HepG2 (cell line): Measurements from ENCODE around the gene BBC3. TPM values are rescaled to one million over a fixed set of nuclear protein-coding genes. Genes with fewer than 3 reads are reported as not detected.
A peak's percentile ranks its signal among the peaks of the same experiment; 100 is the strongest.

Experiments
- ARID4A ChIP-seq: sonication (generic); formaldehyde crosslinking; IDR thresholded peaks from 2 replicates; pipeline ENCODE4 v1.5.0; 2020; ENCODE audit warnings: mild to moderate bottlenecking, missing genetic modification reagents, borderline replicate concordance
- ATF4 ChIP-seq, 2 experiments: fragments of 450-650 bp in 1 of 2; sonication (generic) in 1 of 2; formaldehyde crosslinking; IDR thresholded peaks; 2 replicates each; pipeline versions ENCODE4 v1.5.0 to v1.8.0; 2020 to 2022; ENCODE audit warnings: mild to moderate bottlenecking in 1 of 2, missing genetic modification reagents in 1 of 2
- DRAP1 ChIP-seq: IDR thresholded peaks from 2 replicates; pipeline ENCODE4 v1.6.1; 2016; ENCODE audit warnings: missing genetic modification reagents, missing compliant biosample characterization
- FOSL2 ChIP-seq: sonication (generic); formaldehyde crosslinking; IDR thresholded peaks from 2 replicates; pipeline ENCODE4 v1.4.0; 2020; ENCODE audit warnings: missing genetic modification reagents
- FOXK1 ChIP-seq: sonication (generic); formaldehyde crosslinking; IDR thresholded peaks from 2 replicates; pipeline ENCODE4 v1.4.0; 2020; ENCODE audit warnings: low read depth, missing genetic modification reagents, borderline replicate concordance
- HMG20B ChIP-seq: conservative IDR thresholded peaks from 2 replicates; pipeline ENCODE4 v1.6.1; 2016; ENCODE audit warnings: missing genetic modification reagents, missing compliant biosample characterization
- KDM6A ChIP-seq: IDR thresholded peaks from 2 replicates; pipeline ENCODE4 v1.6.1; 2016; ENCODE audit warnings: low read depth
- MAX ChIP-seq: IDR thresholded peaks from 2 replicates; pipeline ENCODE4 v1.6.1; 2012; ENCODE audit warnings: inconsistent platforms
- SALL1 ChIP-seq: sonication (generic); formaldehyde crosslinking; IDR thresholded peaks from 2 replicates; pipeline ENCODE4 v1.8.0; 2022; ENCODE audit warnings: mild to moderate bottlenecking, missing genetic modification reagents
- SAP130 ChIP-seq: IDR thresholded peaks from 2 replicates; pipeline ENCODE4 v1.6.1; 2016; ENCODE audit warnings: low read depth
- SCMH1 ChIP-seq: sonication (generic); formaldehyde crosslinking; IDR thresholded peaks from 2 replicates; pipeline ENCODE4 v1.9.0; 2021; ENCODE audit warnings: missing genetic modification reagents, mild to moderate bottlenecking, borderline replicate concordance
- SOX5 ChIP-seq: IDR thresholded peaks from 2 replicates; pipeline ENCODE4 v1.6.1; 2016; ENCODE audit warnings: borderline replicate concordance
- SUZ12 ChIP-seq: fragments of 150-350 bp; IDR thresholded peaks from 2 replicates; pipeline ENCODE4 v1.6.1; 2014; ENCODE audit warnings: low read depth, low read length
- TBX2 ChIP-seq: sonication (generic); formaldehyde crosslinking; IDR thresholded peaks from 2 replicates; pipeline ENCODE4 v1.5.0; 2020; ENCODE audit warnings: missing genetic modification reagents, mild to moderate bottlenecking, borderline replicate concordance
- TFE3 ChIP-seq: IDR thresholded peaks from 2 replicates; pipeline ENCODE4 v1.6.1; 2016
- ZKSCAN8 ChIP-seq: IDR thresholded peaks from 2 replicates; pipeline ENCODE4 v1.6.1; 2016; ENCODE audit warnings: borderline replicate concordance, missing genetic modification reagents, missing compliant biosample characterization
- ZNF292 ChIP-seq: sonication (generic); formaldehyde crosslinking; IDR thresholded peaks from 2 replicates; pipeline ENCODE4 v1.8.1; 2022; ENCODE audit warnings: mild to moderate bottlenecking, low read depth, missing genetic modification reagents, borderline replicate concordance
- ZNF44 ChIP-seq: sonication (generic); formaldehyde crosslinking; IDR thresholded peaks from 2 replicates; pipeline ENCODE4 v1.5.1; 2020; ENCODE audit warnings: mild to moderate bottlenecking, missing genetic modification reagents
- ZSCAN22 ChIP-seq: sonication (generic); formaldehyde crosslinking; IDR thresholded peaks from 2 replicates; pipeline ENCODE4 v1.4.0; 2020; ENCODE audit warnings: mild to moderate bottlenecking, missing genetic modification reagents
- ZSCAN31 ChIP-seq: sonication (generic); formaldehyde crosslinking; IDR thresholded peaks from 2 replicates; pipeline ENCODE4 v1.5.0; 2020; ENCODE audit warnings: low read depth, mild to moderate bottlenecking, missing genetic modification reagents
- polyA plus RNA-seq, 8 experiments: library from polyadenylated mRNA; depleted of rRNA in 3 of 8; stranded (reverse) in 7 of 8; unstranded in 1 of 8; fragments of >200 nt; fragmentation: Illumina TruSeq in 4 of 8; extraction: Trizol in 4 of 8; gene quantifications; 2 replicates each; pipeline versions ENCODE4 v1.2.1 to v1.2.3, GENCODE V29; 2011 to 2016; ENCODE audit warnings: low read depth in 4 of 8, missing spikeins in 1 of 8, mixed read lengths in 1 of 8; ENCODE audit not compliant: insufficient read depth in 1 of 8
- total RNA-seq, 5 experiments: library from RNA; depleted of rRNA; stranded (reverse); fragments of >200 nt; fragmentation: Illumina TruSeq; extraction: Trizol; gene quantifications; 2 replicates each; pipeline ENCODE4 v1.2.3, GENCODE V29; 2016; ENCODE audit warnings: low read depth in 1 of 5

BBC3 gene
- total and polyA plus RNA-seq, 2 of the 13 experiments (the other 11 are each of a cell fraction or from before 2014, with no cell fraction given), result 6.1 to 8.8 TPM

GRCh38 chr19:47190167-47190727 is 40.8 kb downstream of the BBC3 start (continued):
- TF ChIP-seq ARID4A (CRISPR knock-in tag), result peak; percentile 42; the same call in 1 of the 2 replicates
- TF ChIP-seq SOX5 (CRISPR knock-in tag), result peak; percentile 85; the same call in 1 of the 2 replicates
- TF ChIP-seq ZNF292 (CRISPR knock-in tag), result 0 out of 2 replicates have a peak, but pooled peaks have one; percentile 40
- no peak for TF ChIP-seq FOXK1 (CRISPR knock-in tag)
- TF ChIP-seq TFE3, result peak; percentile 42; the same call in 1 of the 2 replicates
- peak; percentile 71 for TF ChIP-seq SAP130 (CRISPR knock-in tag)
- TF ChIP-seq FOSL2 (CRISPR knock-in tag), result peak; percentile 61
- peak; percentile 55; the same call in 1 of the 2 replicates for TF ChIP-seq SALL1 (CRISPR knock-in tag)
- no peak for TF ChIP-seq SUZ12
- no peak for TF ChIP-seq ZNF44 (CRISPR knock-in tag)
- TF ChIP-seq HMG20B, result peak; percentile 52; the same call in 1 of the 2 replicates
- TF ChIP-seq KDM6A (CRISPR knock-in tag), result peak; percentile 24
- no peak for TF ChIP-seq SCMH1 (CRISPR knock-in tag)
- peak in 1 of 2 experiments; percentile 47; a peak in 1 of 4 replicates for TF ChIP-seq ATF4 (CRISPR knock-in tag; IDR thresholded peaks at IDR 0.05)
- TF ChIP-seq MAX, result peak; percentile 55; the same call in 1 of the 2 replicates
- no peak for TF ChIP-seq ZSCAN31 (CRISPR knock-in tag)
- TF ChIP-seq ZSCAN22 (CRISPR knock-in tag), result no peak
- 0 out of 2 replicates have a peak, but pooled peaks have one; percentile 7 for TF ChIP-seq ZKSCAN8 (CRISPR knock-in tag)
- peak; percentile 45; the same call in 1 of the 2 replicates for TF ChIP-seq DRAP1 (CRISPR knock-in tag)
- TF ChIP-seq TBX2 (CRISPR knock-in tag), result peak; percentile 87
